ENCODE results near the gene PRKAG2.

PRKAG2 gene

DNA sequence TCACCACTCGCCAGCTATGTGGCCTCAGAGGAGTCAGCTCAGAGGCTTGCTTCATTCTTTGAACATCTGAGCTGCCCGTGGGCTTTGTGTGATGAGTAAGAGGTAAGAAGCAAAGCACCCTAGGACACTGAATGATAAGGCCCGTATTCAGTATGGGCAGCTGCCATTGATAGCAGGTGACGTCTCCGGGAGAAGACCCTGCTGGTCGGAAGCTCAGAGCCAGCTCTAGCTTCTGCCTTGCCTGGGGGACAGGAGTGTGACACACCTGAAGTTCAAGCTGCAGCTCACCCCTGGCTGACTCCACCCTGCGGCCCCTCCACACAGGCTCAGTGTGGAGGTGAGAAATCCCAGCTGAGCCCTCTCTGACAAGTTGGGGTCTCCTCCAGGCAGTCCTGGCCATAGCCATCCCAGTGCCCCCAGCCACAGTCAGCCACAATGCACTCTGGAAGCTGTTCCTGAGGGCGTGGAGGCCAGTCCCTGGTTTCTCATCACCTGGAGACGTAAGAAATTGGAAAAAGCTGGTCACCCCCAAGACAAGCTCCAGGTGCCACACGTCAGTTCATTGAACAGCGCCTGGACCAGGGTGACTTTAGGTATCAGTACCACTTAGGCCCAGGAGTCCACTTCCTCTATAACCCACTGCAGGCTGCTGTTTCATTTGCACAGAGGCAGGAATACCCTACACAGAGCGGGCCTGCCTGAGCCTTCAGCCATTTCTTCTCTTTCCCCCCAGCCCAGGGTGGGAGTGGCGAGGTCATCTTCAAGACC, 192.3 kb downstream of the PRKAG2 start:
- DNase-seq: no peak

- no peak for DNase-seq
Observed at GRCh38 chr7:151683615-151684407, 193.1 kb downstream of the PRKAG2 start.

DNA sequence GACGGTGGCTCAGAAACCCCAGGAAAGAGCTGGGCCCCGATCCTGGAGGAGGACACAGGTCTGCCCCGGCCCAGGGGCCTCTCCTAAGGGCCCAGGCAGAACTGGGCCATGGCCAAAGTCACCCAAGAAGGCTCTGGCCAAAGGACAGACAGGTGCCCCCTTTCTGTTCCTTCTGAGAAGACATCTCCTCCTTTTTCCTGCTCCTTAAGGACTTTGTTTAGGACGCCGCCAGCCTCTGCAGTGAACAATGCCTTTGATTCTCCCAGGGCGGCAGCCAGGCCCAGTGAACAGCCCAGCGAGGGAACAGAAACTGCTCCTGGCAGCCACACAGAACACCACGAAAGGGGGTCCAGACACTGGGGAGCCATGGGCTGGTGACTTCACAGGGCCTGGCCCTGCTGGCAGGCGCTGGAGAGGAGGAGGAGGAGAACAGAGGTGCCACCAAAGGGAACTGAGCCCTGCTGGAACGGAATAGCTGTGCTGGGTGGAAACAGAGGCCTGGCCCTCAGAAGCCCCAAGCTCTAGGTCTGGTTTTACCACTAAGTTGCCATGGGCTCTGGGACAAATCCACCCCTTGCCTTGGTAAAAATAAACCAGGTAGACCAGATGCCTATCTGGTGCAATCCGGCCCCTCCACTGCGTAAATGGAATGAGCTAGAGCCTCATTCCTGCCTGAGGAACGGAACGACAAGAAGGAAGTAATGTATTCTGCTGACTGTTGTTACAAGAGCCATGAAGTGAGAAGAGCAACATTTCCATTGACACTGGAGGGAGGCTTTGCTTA, 193.9 kb downstream of the PRKAG2 start:
- DNase-seq: no peak

DNA sequence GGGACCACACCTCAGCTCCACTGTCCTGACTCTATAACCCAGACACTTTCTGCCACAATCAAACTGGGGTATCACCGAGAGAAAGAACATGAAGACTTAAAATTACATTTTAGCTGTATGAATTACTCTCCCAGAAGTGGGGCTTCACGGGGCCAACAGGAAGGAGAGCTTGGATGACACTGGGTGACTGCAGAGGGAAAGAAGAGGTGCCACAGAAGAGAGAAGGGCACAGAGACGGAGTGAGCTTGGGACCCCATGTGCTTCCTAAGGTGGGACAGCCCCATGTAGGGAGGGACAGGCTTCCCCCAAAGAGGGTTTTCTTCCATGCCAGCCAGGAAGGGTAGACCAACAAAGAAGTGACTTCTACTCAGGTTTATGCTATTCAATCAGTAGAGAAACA, 195.2 kb downstream of the PRKAG2 start:
- DNase-seq: no peak

GRCh38 chr7:151680810-151681209, 196.1 kb downstream of the PRKAG2 start:
- no peak for DNase-seq

- no peak for DNase-seq
Observed at GRCh38 chr7:151679881-151680612, 196.9 kb downstream of the PRKAG2 start.

DNA sequence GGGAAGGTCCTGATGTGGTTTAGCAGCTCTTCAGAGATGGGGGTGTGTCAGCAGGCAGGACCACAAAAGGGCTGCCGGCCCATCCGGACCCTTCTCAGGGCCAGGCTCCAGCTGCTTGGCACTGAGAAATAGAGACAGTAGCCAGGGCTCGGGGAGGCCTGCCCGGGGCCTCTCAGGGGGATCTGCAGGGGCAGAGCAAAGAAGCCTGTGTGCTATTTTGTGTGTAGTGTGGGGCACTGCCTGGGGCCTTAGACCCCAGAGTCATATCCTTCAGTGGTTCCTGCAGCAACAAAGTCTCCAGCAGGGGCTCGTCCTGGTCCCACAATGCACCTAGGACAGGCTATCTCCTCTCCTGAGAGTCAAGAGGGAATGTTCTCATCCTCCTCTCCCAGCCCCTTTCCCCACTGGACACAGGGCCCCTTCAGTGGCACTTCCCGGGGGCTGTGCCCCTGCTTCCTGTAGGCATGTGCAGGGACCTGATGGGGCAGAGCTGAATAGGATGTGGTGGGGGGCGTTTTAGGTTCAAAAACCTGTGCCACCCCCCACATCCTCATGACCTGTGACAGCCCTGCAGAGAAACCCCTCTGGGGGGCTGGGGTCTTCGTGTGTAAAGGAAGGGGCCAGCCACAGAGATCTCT, 197.7 kb downstream of the PRKAG2 start:
- DNase-seq: no peak

DNA sequence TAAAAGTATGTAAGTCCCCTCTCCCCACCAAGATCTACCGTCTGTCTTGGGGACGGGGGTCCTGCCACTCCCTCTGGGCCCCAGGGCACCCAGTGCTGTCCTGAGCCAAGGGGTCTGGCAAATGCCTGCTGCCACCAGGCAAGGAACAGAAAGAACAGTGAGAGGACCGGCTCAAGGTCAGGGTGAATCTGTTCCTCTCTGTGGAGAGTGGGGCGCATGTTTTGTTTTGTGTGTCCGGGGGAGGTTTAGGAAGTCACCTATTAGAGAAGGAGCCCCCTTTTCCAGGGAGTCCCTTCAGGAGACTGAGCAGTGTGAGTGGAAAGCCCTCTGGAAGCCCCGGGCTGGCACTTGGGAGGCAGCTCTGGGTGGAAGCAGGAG, 198.7 kb downstream of the PRKAG2 start:
- DNase-seq: no peak

GRCh38 chr7:151677581-151678226, 199.2 kb downstream of the PRKAG2 start:
- no peak for DNase-seq

- no peak for DNase-seq
Observed at GRCh38 chr7:151676759-151677158, 200.2 kb downstream of the PRKAG2 start.

- no peak for DNase-seq
Observed at GRCh38 chr7:151675196-151675920, 201.6 kb downstream of the PRKAG2 start.

GRCh38 chr7:151674161-151674920, 202.6 kb downstream of the PRKAG2 start:
- no peak for DNase-seq

- no peak for DNase-seq
Observed at GRCh38 chr7:151673216-151673615, 203.7 kb downstream of the PRKAG2 start.

- no peak for DNase-seq
Observed at GRCh38 chr7:151672716-151673115, 204.2 kb downstream of the PRKAG2 start.

DNA sequence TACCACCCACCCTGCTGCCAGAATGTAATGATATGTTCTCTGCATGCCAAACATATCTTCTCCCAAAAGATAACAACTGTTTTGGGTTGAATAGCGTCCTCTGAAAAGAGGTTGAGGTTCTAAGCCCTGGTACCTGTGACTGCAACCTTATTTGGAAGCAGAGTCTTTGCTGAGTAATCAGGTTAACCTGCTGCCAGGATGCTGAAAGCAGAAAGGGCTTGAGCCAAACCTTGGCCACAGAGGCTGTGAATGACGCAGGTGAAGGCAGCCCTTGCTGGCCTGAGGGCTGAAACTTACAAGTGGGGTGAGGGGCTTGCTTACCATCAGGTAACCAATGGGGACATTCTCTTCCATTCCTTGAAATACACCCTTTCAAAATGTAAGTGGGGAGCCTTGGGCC, 205.4 kb downstream of the PRKAG2 start:
- DNase-seq: no peak

- DNase-seq: no peak
Observed at GRCh38 chr7:151669762-151670161, 207.2 kb downstream of the PRKAG2 start.

- no peak for DNase-seq
Observed at GRCh38 chr7:151666886-151667285, 210.0 kb downstream of the PRKAG2 start.

GRCh38 chr7:151665368-151665767, 211.5 kb downstream of the PRKAG2 start:
- no peak for DNase-seq

DNA sequence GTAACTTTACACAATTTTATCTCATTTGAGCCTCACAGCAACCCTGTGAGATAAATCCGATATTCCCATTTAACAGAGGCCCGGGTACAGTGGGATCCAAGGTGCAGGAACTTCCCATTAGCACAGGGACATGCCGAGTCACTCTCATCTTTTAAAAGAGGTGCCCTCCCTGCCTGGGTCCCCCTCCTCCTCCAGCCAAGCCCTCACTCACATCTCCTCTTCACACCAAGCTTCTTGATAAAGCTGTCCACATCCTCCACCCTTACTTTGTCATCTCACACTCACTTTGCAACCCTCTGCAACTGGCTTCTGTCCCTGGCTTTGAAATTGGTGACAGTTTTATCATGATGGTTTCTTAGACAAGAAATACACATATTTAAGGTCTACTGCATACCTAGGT, 212.6 kb downstream of the PRKAG2 start:
- DNase-seq: no peak

GRCh38 chr7:151663382-151664100, 213.4 kb downstream of the PRKAG2 start:
- DNase-seq: no peak
